Right lobe of liver (tissue), 6 donors: Measurements from ENCODE around the gene AKT3. TPM values are rescaled to one million over a fixed set of nuclear protein-coding genes. Genes with fewer than 3 reads are reported as not detected.
A peak's percentile ranks its signal among the peaks of the same experiment; 100 is the strongest.

ENCODE experiments used
- ATAC-seq, 4 donors: fragments of 200-7000 bp; cut with Tn5 transposase; one replicate each; pipeline ENCODE4 v1.9.1; 2020; ENCODE audit warnings: mild to moderate bottlenecking in 4 of 4, moderate library complexity in 4 of 4
- DNase-seq, 3 donors: peaks; one replicate each; pipeline ENCODE4 v3.0.0-alpha.2; 2020
- H3K27ac ChIP-seq, 3 donors: fragments of 200-600 bp; one replicate each; pipeline ENCODE4 v1.8.0; 2022
- H3K27me3 ChIP-seq, 2 donors: fragments of 200-600 bp; one replicate each; pipeline ENCODE4 v1.8.0; 2022
- H3K36me3 ChIP-seq, 4 donors: fragments of 200-600 bp; sonication (generic) in 1 of 4; one replicate each; pipeline versions ENCODE4 v1.5.1 to v1.8.0; 2017 to 2022; ENCODE audit warnings: control low read depth in 1 of 4
- H3K4me1 ChIP-seq, 4 donors: fragments of 200-600 bp; sonication (generic) in 1 of 4; one replicate each; pipeline versions ENCODE4 v1.5.1 to v1.8.0; 2017 to 2022; ENCODE audit warnings: control low read depth in 1 of 4
- H3K4me3 ChIP-seq, 3 donors: fragments of 200-600 bp; one replicate each; pipeline ENCODE4 v1.8.0; 2022
- H3K9me3 ChIP-seq, 4 donors: fragments of 200-600 bp; sonication (generic) in 1 of 4; one replicate each; pipeline versions ENCODE4 v1.5.1 to v1.8.0; 2017 to 2022; ENCODE audit warnings: control low read depth in 1 of 4
- CTCF ChIP-seq, 4 donors: fragments of 200-600 bp in 3 of 4; fragments of 450-650 bp in 1 of 4; IDR thresholded peaks; one replicate each; pipeline versions ENCODE4 v1.5.1 to v1.8.0; 2016 to 2022; ENCODE audit warnings: antibody characterized with exemption in 4 of 4, mild to moderate bottlenecking in 2 of 4
- POLR2A ChIP-seq: fragments of 450-650 bp; IDR thresholded peaks from one replicate; pipeline ENCODE4 v1.6.1; 2017; ENCODE audit warnings: antibody characterized with exemption, mild to moderate bottlenecking
- WGBS: methylation state at CpG from one replicate; pipeline ENCODE4 v1.1.6; 2018; ENCODE audit warnings: low coverage, low lambda C conversion rate; ENCODE audit not compliant: insufficient coverage; ENCODE audit errors: missing lambda C conversion rate; 5-methylcytosine and 5-hydroxymethylcytosine counted together
- intact Hi-C, 2 donors: fragments of 100-400 bp; cut with DNase I; formaldehyde crosslinking; loops; one replicate each; pipeline versions ENCODE4 v1.11.2 to v1.14.1; 2022
- total RNA-seq, 6 experiments: library from RNA; depleted of rRNA in 2 of 6; stranded (reverse); fragments of >200 nt in 2 of 6; fragmentation: NEBNext Ultra II Directional in 3 of 6; extraction: Animal tissue kit (Norgen Biotek cat#: 25700) in 3 of 6; gene quantifications; one replicate each; pipeline versions ENCODE4 v1.1.0 to v1.2.4, GENCODE V29; 2016 to 2023
- donor health status: DM: no; HTN: yes; CAD: no.
- donor health status: DM: no; HTN: no; CAD: no.
- donor health status: DM: no; HTN: no; CAD: no.
- donor health status: DM: no; HTN: yes; CAD: no.
- donor health status: DM: no; HTN: yes; CAD: no.

Gene AKT3
- total RNA-seq, 6 experiments from 2014 or later: 4.9 to 9.6 (median 6.8) TPM

- DNase-seq: no peak
- no peak overlapping the region for H3K27ac ChIP-seq
- peaks cover 0 to 20% (median 10%) of the 10 kb centered on the region in 4 donors for H3K4me1 ChIP-seq
- intact Hi-C loops: no loop called here
- no peaks in the 10 kb centered on the region for H3K9me3 ChIP-seq
- ATAC-seq: no peak
- TF ChIP-seq POLR2A (no peak), CTCF (IDR thresholded peaks at IDR 0.05) (no peak)
- H3K4me3 ChIP-seq: no peak overlapping the region
- no peaks in the 10 kb centered on the region for H3K27me3 ChIP-seq
- 93% methylated on average over 6 of the region's 6 CpGs for WGBS
- H3K36me3 ChIP-seq: no peaks in the 10 kb centered on the region
Measured at GRCh38 chr1:243449373-243449772, 400.7 kb downstream of the AKT3 start.

GRCh38 chr1:243447844-243448243, 402.2 kb downstream of the AKT3 start:
- H3K27me3 ChIP-seq: no peaks in the 10 kb centered on the region
- H3K4me1 ChIP-seq: peaks cover 0 to 7% (median 3%) of the 10 kb centered on the region in 4 donors
- H3K27ac ChIP-seq: peak overlapping the region; percentile 9 to 59 (median 29)
- intact Hi-C loops: no loop called here
- H3K36me3 ChIP-seq: no peaks in the 10 kb centered on the region
- peak in 2 of 4 donors; percentile 8 to 21 for ATAC-seq
- no peak for TF ChIP-seq CTCF (IDR thresholded peaks at IDR 0.05)
- TF ChIP-seq POLR2A: no peak
- no peaks in the 10 kb centered on the region for H3K9me3 ChIP-seq
- DNase-seq: no peak
- H3K4me3 ChIP-seq: no peak overlapping the region
- WGBS: 45% methylated on average over 4 of the region's 4 CpGs

- peak; percentile 88 to 93 (median 93) for ATAC-seq
- 28% methylated on average over 3 of the region's 3 CpGs for WGBS
- H3K36me3 ChIP-seq: no peaks in the 10 kb centered on the region
Measured at GRCh38 chr1:243447347-243447746, 402.7 kb downstream of the AKT3 start.

GRCh38 chr1:243443557-243443956, 406.5 kb downstream of the AKT3 start:
- no peaks in the 10 kb centered on the region for H3K27me3 ChIP-seq
- TF ChIP-seq POLR2A (no peak), CTCF (IDR thresholded peaks at IDR 0.05) (no peak)
- no peaks in the 10 kb centered on the region for H3K9me3 ChIP-seq
- H3K4me1 ChIP-seq: peaks cover 0 to 6% (median 0%) of the 10 kb centered on the region in 4 donors
- DNase-seq (no peak), ATAC-seq (peak in 1 of 4 donors; percentile 14)
- peak overlapping the region in 2 of 3 donors; percentile 1 to 26 for H3K27ac ChIP-seq
- H3K4me3 ChIP-seq: no peak overlapping the region
- 51% methylated on average over 4 of the region's 4 CpGs for WGBS
- no peaks in the 10 kb centered on the region for H3K36me3 ChIP-seq
- intact Hi-C loops: no loop called here

More at GRCh38 chr1:243447347-243447746, 402.7 kb downstream of the AKT3 start:
- H3K9me3 ChIP-seq: no peaks in the 10 kb centered on the region
- intact Hi-C loops: no loop called here
- H3K27me3 ChIP-seq: no peaks in the 10 kb centered on the region
- H3K27ac ChIP-seq: peak overlapping the region; percentile 9 to 59 (median 29)
- peaks cover 0 to 6% (median under 1%) of the 10 kb centered on the region in 4 donors for H3K4me1 ChIP-seq
- TF ChIP-seq POLR2A: no peak
- no peak for TF ChIP-seq CTCF (IDR thresholded peaks at IDR 0.05)
- DNase-seq: peak in 2 of 3 donors; percentile 58 to 64
- no peak overlapping the region for H3K4me3 ChIP-seq

GRCh38 chr1:243441601-243442000, 408.4 kb downstream of the AKT3 start:
- no peaks in the 10 kb centered on the region for H3K4me1 ChIP-seq
- no peaks in the 10 kb centered on the region for H3K27me3 ChIP-seq
- DNase-seq (no peak), ATAC-seq (no peak)
- intact Hi-C loops: no loop called here
- no peaks in the 10 kb centered on the region for H3K36me3 ChIP-seq
- H3K4me3 ChIP-seq: no peak overlapping the region
- H3K27ac ChIP-seq: no peak overlapping the region
- TF ChIP-seq CTCF (IDR thresholded peaks at IDR 0.05): no peak
- TF ChIP-seq POLR2A: no peak
- no peaks in the 10 kb centered on the region for H3K9me3 ChIP-seq
